LNCAP (cell line): ENCODE measurements around the gene HERC5.

Experiments used
- CTCF ChIP-seq: fragments of 450-650 bp; IDR thresholded peaks from 2 replicates; pipeline ENCODE4 v1.5.1; 2017; ENCODE audit warnings: mild to moderate bottlenecking

The HERC5 gene

GRCh38 chr4:88440146-88440545 is 16.8 kb upstream of the HERC5 start:
- TF ChIP-seq CTCF = no peak

GRCh38 chr4:88441696-88442095 is 15.2 kb upstream of the HERC5 start:
- no peak for TF ChIP-seq CTCF

GRCh38 chr4:88442689-88443191 is 14.2 kb upstream of the HERC5 start:
- no peak for TF ChIP-seq CTCF

GRCh38 chr4:88443486-88443885 is 13.4 kb upstream of the HERC5 start:
- no peak for TF ChIP-seq CTCF

GRCh38 chr4:88445252-88445651 is 11.7 kb upstream of the HERC5 start:
- TF ChIP-seq CTCF = no peak

GRCh38 chr4:88446124-88446523 is 10.8 kb upstream of the HERC5 start:
- no peak for TF ChIP-seq CTCF

- no peak for TF ChIP-seq CTCF
These were observed 9.4 kb upstream of the HERC5 start for GRCh38 chr4:88447371-88448095.

GRCh38 chr4:88448889-88449288 is 8.0 kb upstream of the HERC5 start:
- TF ChIP-seq CTCF = no peak
